Neural cell (in vitro differentiated cells): ENCODE results near the gene CCSAP.

Experiments used
- CTCF ChIP-seq: fragments of 450-650 bp; IDR thresholded peaks from 2 replicates; pipeline ENCODE4 v1.5.1; 2014; ENCODE audit warnings: antibody characterized with exemption, mild to moderate bottlenecking, moderate library complexity; ENCODE audit not compliant: poor library complexity, severe bottlenecking
- EP300 ChIP-seq: fragments of 450-650 bp; conservative IDR thresholded peaks from 2 replicates; pipeline ENCODE4 v1.6.1; 2014; ENCODE audit warnings: antibody characterized with exemption, mild to moderate bottlenecking, moderate library complexity; ENCODE audit not compliant: poor library complexity, severe bottlenecking
- EZH2 ChIP-seq: fragments of 200-600, 300-800 bp; shearing (Covaris generic), sonication (generic); IDR thresholded peaks from 2 replicates; pipeline ENCODE4 v1.6.1; 2014; ENCODE audit warnings: antibody characterized with exemption, low read length, borderline replicate concordance, mild to moderate bottlenecking; ENCODE audit not compliant: insufficient read depth, poor library complexity, severe bottlenecking
- MXI1 ChIP-seq: fragments of 450-650 bp; conservative IDR thresholded peaks from 2 replicates; pipeline ENCODE4 v1.6.1; 2014; ENCODE audit warnings: antibody characterized with exemption, mild to moderate bottlenecking; ENCODE audit not compliant: poor library complexity, severe bottlenecking

GRCh38 chr1:229334269-229334668 lies 8.6 kb downstream of the CCSAP start:
- no peak for TF ChIP-seq CTCF
- TF ChIP-seq EZH2 = no peak
- no peak for TF ChIP-seq EP300
- TF ChIP-seq MXI1 = no peak
